ENCODE measurements around the gene TMEM156. TPM values are rescaled to one million over a fixed set of nuclear protein-coding genes. Genes with fewer than 3 reads are reported as not detected.
"Not testable (repeated sequence)": the region's sequence is repeated elsewhere in the genome, so short reads cannot be mapped to it uniquely, and the experiment has no call there.

The TMEM156 gene
- total RNA-seq, 1 donor from 2014 or later: 2.3 TPM

DNA sequence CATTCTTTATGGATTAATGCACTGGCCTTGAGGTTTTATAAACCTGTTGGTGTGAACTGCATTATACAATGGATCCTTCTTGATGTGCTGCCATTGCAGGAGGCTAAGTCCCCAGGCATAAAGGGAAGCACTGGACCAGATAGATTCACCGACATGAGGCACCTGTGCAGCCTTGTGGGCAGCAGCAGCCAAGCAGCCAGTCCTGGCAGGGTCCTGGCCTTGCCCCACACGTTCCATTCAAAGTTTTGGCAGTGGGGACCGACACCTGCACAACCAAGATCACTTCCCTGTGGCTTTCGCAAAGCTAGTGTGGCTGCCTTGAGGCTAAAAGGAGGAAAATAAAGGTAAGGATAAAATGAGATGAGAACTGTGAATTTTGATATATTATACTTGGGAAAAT lies 53.1 kb downstream of the TMEM156 start:
- TF ChIP-seq CTCF (conservative IDR thresholded peaks at IDR 0.05; ENCODE audit: low read depth, low read length): no peak
- no peak for DNase-seq (ENCODE audit: low read depth)
- H3K4me3 ChIP-seq (ENCODE audit: low read depth, low read length): no peak overlapping the region

GRCh38 chr4:38976308-38976707 lies 55.9 kb downstream of the TMEM156 start:
- H3K4me3 ChIP-seq (ENCODE audit: low read depth, low read length): no peak overlapping the region
- DNase-seq (ENCODE audit: low read depth): no peak
- no peak for TF ChIP-seq CTCF (conservative IDR thresholded peaks at IDR 0.05; ENCODE audit: low read depth, low read length)

GRCh38 chr4:38968668-38969067 lies 63.5 kb downstream of the TMEM156 start:
- TF ChIP-seq CTCF (conservative IDR thresholded peaks at IDR 0.05; ENCODE audit: low read depth, low read length): no peak
- no peak overlapping the region for H3K4me3 ChIP-seq (ENCODE audit: low read depth, low read length)
- DNase-seq (ENCODE audit: low read depth): no peak

DNA sequence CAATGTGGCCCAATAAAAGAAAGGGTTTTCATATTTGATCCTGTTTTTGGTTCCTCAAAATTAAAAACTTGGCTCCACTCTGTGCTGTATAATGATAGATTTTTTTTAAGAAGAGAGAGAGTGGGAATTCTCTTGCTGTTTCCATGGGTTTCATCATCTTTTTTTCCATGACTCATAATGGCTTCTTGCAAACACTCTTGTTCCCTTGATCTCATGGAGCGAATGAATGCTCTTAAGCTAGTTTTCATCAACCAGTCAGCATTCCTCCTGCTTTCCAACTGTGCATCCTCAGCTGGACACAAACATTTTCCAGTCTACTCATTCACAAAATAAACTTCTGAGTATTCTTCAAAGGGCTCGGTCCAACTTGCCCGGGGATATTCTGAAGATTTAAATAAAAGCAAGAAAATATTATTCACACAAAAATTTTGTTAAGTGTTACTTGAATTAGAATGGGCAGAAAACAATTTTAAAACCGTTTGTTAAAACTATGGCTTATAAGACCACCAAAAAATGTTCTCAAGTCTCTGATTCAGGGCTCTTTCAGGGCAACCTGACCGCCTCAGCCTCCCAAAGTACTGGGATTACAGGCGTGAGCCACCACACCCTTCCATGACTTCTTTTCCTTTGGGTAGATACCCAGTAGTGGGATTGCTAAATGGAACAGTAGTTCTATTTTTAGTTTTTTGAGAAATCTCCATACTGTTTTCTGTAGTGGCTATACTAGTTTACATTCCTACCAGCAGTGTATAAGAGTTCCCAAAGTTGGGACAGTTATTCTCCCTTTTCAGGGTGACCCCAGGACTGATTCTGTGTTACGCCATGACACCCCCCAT lies 64.7 kb downstream of the TMEM156 start:
- peak; percentile 84 for DNase-seq (ENCODE audit: low read depth)
- no peak overlapping the region for H3K4me3 ChIP-seq (ENCODE audit: low read depth, low read length)
- TF ChIP-seq CTCF (conservative IDR thresholded peaks at IDR 0.05; ENCODE audit: low read depth, low read length): no peak

DNA sequence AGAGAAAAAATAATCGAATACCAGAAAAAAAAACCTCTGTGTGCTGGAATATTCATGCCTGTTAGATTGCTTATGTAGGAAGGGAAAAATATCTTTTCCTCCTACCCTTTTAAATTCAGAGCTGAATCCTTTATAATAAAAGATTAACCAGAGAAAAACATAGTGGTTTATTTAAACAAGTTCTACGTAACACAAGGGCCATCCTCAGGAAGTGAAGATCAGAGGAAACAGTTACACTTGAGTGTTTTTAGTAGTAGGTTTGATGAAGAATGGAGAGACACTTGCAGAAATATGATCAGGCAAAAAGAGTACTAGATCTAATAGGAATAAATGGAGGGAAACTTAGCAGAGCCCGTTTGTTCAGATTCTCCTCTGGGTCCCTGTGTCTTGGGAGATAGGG lies 66.3 kb downstream of the TMEM156 start:
- no peak for TF ChIP-seq CTCF (conservative IDR thresholded peaks at IDR 0.05; ENCODE audit: low read depth, low read length)
- no peak overlapping the region for H3K4me3 ChIP-seq (ENCODE audit: low read depth, low read length)
- no peak for DNase-seq (ENCODE audit: low read depth)

DNA sequence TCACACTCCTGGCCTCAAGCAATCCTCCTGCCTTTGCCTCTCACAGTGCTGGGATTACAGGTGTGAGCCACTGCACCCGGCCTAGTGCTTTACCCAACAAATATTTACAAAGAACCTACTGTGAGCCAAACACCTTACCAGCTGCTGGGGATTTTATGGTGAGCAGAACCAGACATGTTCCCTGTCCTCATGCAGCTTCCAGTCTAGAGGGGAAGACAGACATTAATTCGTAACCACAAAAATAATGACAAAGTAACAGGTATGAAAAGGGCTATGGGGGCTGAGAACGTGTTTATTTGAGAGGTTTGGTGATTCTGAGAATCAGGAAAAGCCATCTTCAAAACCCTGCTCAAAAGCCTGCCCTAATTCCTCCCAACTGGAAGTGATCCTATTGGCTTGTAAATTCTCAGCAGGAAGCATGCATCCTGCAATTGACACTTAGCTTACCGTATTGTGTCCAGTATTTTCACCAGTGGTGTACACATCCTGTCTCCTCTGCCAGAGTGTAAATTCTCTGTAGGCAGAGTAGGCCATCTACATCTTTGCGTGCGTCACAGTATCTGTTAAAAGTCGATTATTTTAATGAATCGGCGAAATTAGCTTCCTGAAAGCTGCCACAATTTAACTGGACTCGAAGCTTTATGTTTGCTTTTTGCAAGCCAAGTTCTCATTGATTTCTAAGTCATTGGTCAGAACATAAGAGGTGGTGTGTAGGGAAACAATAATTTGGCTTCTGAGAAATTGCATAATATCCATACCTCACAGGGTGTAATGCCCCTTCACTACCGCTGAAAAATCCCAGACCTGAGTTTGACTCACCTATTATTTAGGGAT lies 67.0 kb downstream of the TMEM156 start:
- TF ChIP-seq CTCF (conservative IDR thresholded peaks at IDR 0.05; ENCODE audit: low read depth, low read length): no peak
- DNase-seq (ENCODE audit: low read depth): no peak
- H3K4me3 ChIP-seq (ENCODE audit: low read depth, low read length): no peak overlapping the region

DNA sequence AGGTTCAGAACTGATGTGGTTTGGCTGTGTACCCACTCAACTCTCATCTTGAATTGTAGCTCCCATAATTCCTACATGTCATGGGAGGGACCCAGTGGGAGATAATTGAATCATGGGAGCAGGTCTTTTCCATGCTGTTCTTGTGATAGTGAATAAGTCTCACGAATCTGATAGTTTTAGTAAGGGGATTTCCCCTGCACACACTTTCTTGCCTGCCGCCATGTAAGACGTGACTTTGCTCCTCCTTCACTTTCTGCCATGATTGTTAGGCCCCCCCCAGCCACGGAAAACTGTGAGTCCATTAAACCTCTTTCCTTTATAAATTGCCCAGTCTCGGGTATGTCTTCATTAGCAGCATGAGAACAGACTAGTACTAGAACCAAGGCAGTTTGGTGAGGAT lies 73.0 kb downstream of the TMEM156 start:
- H3K4me3 ChIP-seq (ENCODE audit: low read depth, low read length); DNase-seq (ENCODE audit: low read depth): not testable (repeated sequence)

All from epithelial cell of proximal tubule (primary cell).